ENCODE measurements around the gene ELAPOR1. TPM values are rescaled to one million over a fixed set of nuclear protein-coding genes. Genes with fewer than 3 reads are reported as not detected.

ELAPOR1 gene
- total RNA-seq, 1 donor from 2014 or later, result 0.25 TPM

- intact Hi-C loops (cut with DNase I), result loop anchor here (5.0 kb wide), 1 partner anchor 108 kb away; the partner anchor contains the start of gene SARS1
- DNase-seq (ENCODE audit: extremely low spot score in 2 of 2), result no peak
- Histone ChIP-seq H3K4me1 (peaks cover 13% of the 10 kb centered on the region), H3K27ac (no peak overlapping the region), H3K9me3 (no peaks in the 10 kb centered on the region), H3K36me3 (no peaks in the 10 kb centered on the region), H3K27me3 (no peaks in the 10 kb centered on the region), H3K4me3 (no peak overlapping the region)
- TF ChIP-seq CTCF (IDR thresholded peaks at IDR 0.05), result no peak
Measured at GRCh38 chr1:109104364-109105151, 9.4 kb upstream of the ELAPOR1 start.

- Histone ChIP-seq H3K27ac (no peak overlapping the region), H3K4me3 (no peak overlapping the region), H3K36me3 (no peaks in the 10 kb centered on the region), H3K27me3 (no peaks in the 10 kb centered on the region), H3K9me3 (no peaks in the 10 kb centered on the region), H3K4me1 (peaks cover 10% of the 10 kb centered on the region)
- intact Hi-C loops (cut with DNase I), result no loop called here
- TF ChIP-seq POLR2A (IDR thresholded peaks at IDR 0.05), result no peak
- no peak for TF ChIP-seq POLR2AphosphoS5 (IDR thresholded peaks at IDR 0.05; ENCODE audit: insufficient read depth in 1 of 2, low read depth in 1 of 2)
- TF ChIP-seq CTCF (IDR thresholded peaks at IDR 0.05), result no peak
- DNase-seq (ENCODE audit: extremely low spot score in 2 of 2), result no peak
Measured at GRCh38 chr1:109105881-109106280, 8.0 kb upstream of the ELAPOR1 start.

GRCh38 chr1:109107785-109108184 is 6.1 kb upstream of the ELAPOR1 start:
- H3K4me1 ChIP-seq, result peaks cover 9% of the 10 kb centered on the region
- intact Hi-C loops (cut with DNase I), result no loop called here
- no peaks in the 10 kb centered on the region for H3K9me3 ChIP-seq
- H3K36me3 ChIP-seq, result no peaks in the 10 kb centered on the region
- H3K27me3 ChIP-seq, result no peaks in the 10 kb centered on the region
- H3K4me3 ChIP-seq, result no peak overlapping the region
- TF ChIP-seq POLR2AphosphoS5 (IDR thresholded peaks at IDR 0.05; ENCODE audit: insufficient read depth in 1 of 2, low read depth in 1 of 2) (no peak), POLR2A (IDR thresholded peaks at IDR 0.05) (no peak), CTCF (IDR thresholded peaks at IDR 0.05) (no peak)
- DNase-seq (ENCODE audit: extremely low spot score in 2 of 2), result no peak
- no peak overlapping the region for H3K27ac ChIP-seq

GRCh38 chr1:109109906-109110305 is 4.0 kb upstream of the ELAPOR1 start:
- H3K36me3 ChIP-seq, result no peaks in the 10 kb centered on the region
- intact Hi-C loops (cut with DNase I), result no loop called here
- no peak for DNase-seq (ENCODE audit: extremely low spot score in 2 of 2)
- no peaks in the 10 kb centered on the region for H3K27me3 ChIP-seq
- no peaks in the 10 kb centered on the region for H3K9me3 ChIP-seq
- no peak overlapping the region for H3K4me3 ChIP-seq
- TF ChIP-seq POLR2AphosphoS5 (IDR thresholded peaks at IDR 0.05; ENCODE audit: insufficient read depth in 1 of 2, low read depth in 1 of 2) (no peak), CTCF (IDR thresholded peaks at IDR 0.05) (no peak), POLR2A (IDR thresholded peaks at IDR 0.05) (no peak)
- H3K4me1 ChIP-seq, result peaks cover 26% of the 10 kb centered on the region
- no peak overlapping the region for H3K27ac ChIP-seq

- intact Hi-C loops (cut with DNase I), result no loop called here
Measured at GRCh38 chr1:109111386-109112055, 2.4 kb upstream of the ELAPOR1 start.

More at GRCh38 chr1:109111386-109112055, 2.4 kb upstream of the ELAPOR1 start:
- DNase-seq (ENCODE audit: extremely low spot score in 2 of 2), result no peak
- Histone ChIP-seq H3K36me3 (no peaks in the 10 kb centered on the region), H3K27me3 (no peaks in the 10 kb centered on the region), H3K4me3 (no peak overlapping the region), H3K27ac (no peak overlapping the region), H3K9me3 (no peaks in the 10 kb centered on the region), H3K4me1 (peaks cover 26% of the 10 kb centered on the region)
- TF ChIP-seq POLR2AphosphoS5 (IDR thresholded peaks at IDR 0.05; ENCODE audit: insufficient read depth in 1 of 2, low read depth in 1 of 2) (no peak), CTCF (IDR thresholded peaks at IDR 0.05) (no peak), POLR2A (IDR thresholded peaks at IDR 0.05) (no peak)
